Measurements from ENCODE around the gene TARBP1. TPM values are rescaled to one million over a fixed set of nuclear protein-coding genes. Genes with fewer than 3 reads are reported as not detected.

Gene TARBP1
- polyA plus RNA-seq, 2 of the 4 experiments (the other 2 are of a cell fraction), result 22.4 to 41.1 TPM

- DNase-seq (ENCODE audit: low read depth in 1 of 2, low spot score in 1 of 2) (no peak), ATAC-seq (no peak), FAIRE-seq (no peak)
- TF ChIP-seq BCL3 (IDR thresholded peaks at IDR 0.05) (no peak), PHF8 (IDR thresholded peaks at IDR 0.05; ENCODE audit: borderline replicate concordance, low read depth) (no peak), ELK1 (IDR thresholded peaks at IDR 0.05; ENCODE audit: low read depth, low read length) (no peak), SREBF2 (IDR thresholded peaks at IDR 0.05) (no peak), NR3C1 (IDR thresholded peaks at IDR 0.05) (no peak), GATA3 (IDR thresholded peaks at IDR 0.05; ENCODE audit: borderline replicate concordance) (no peak), KDM5A (IDR thresholded peaks at IDR 0.05) (no peak), PBX3 (IDR thresholded peaks at IDR 0.05) (no peak), KDM1A (IDR thresholded peaks at IDR 0.05; ENCODE audit: low read depth) (no peak), FOSB (CRISPR knock-in tag; IDR thresholded peaks at IDR 0.05) (no peak), TP53 (CRISPR knock-in tag; IDR thresholded peaks at IDR 0.05) (no peak), EHF (CRISPR knock-in tag; IDR thresholded peaks at IDR 0.05) (no peak), CBX8 (IDR thresholded peaks at IDR 0.05) (no peak)
- WGBS (ENCODE audit: missing lambda C conversion rate), result 94% methylated on average over 1 of the region's 1 CpG
- no peaks in the 10 kb centered on the region for H3K9me3 ChIP-seq
- H3K4me3 ChIP-seq, result no peak overlapping the region
- H3K27ac ChIP-seq, result peak overlapping the region in 1 of 2 experiments; percentile 94; a peak in 2 of 6 replicates
- no peak overlapping the region for H3K4me2 ChIP-seq
- CTCF ChIA-PET, result interaction anchor here (0.7 to 4.4 kb wide), 10 partner anchors 8 to 596 kb away, joined by 4 to 76 read pairs (median 5); no protein-coding TSS in a partner anchor
- peaks cover 63% of the 10 kb centered on the region for H3K4me1 ChIP-seq
- POLR2A ChIA-PET, result interaction anchor here (0.7 kb wide), 1 partner anchor 596 kb away, joined by 9 read pairs; no protein-coding TSS in a partner anchor
These were observed 18.6 kb upstream of the TARBP1 start for GRCh38 chr1:234497589-234497988.

DNA sequence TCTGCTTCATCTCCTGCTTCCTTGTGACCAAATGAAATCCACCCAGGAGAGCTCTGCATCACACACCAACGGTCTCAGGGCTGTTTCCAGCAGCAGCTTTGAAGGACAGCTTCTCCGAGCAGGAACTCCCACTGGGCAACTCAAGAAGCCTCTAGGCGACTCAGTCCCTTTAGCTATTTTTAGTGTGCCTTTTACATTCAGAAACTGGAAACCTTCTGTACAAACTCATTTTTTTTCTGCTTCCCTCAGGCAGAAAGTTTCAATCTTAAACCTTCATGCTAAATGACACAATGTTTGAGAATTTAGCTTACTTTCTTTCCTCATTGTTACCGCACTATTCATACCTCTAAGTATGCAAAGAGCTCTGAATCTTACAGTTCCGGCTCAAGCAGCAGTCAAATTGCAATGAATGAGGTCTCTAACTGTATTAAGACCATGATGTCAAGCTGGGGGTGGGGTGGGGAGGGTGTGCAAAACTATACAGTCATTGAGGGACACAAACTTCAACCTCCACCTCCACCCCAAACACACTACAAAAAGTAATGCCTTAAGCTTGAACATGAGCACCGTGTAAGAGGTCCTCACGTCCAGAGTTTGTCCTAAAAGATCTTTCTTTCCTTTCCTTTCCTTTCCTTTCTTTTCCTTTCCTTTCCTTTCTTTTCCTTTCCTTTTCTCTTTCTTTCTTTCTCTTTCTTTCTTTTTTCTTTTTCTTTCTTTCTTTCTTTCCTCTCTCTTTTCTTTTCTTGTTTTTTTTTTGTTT, 16.4 kb upstream of the TARBP1 start:
- Histone ChIP-seq H3K9me3 (no peaks in the 10 kb centered on the region), H3K4me3 (no peak overlapping the region), H3K27ac (peak overlapping the region; percentile 71 to 83), H3K4me1 (peaks cover 43% of the 10 kb centered on the region), H3K4me2 (peak overlapping the region; percentile 72)
- POLR2A ChIA-PET, result interaction anchor here (0.6 to 1.5 kb wide), 14 partner anchors 8 to 921 kb away, joined by 3 to 12 read pairs (median 4); partner anchors contain the start of genes IRF2BP2 and TARBP1
- 14% methylated on average over 7 of the region's 7 CpGs for WGBS (ENCODE audit: missing lambda C conversion rate)
- CTCF ChIA-PET, result interaction anchor here (0.5 to 4.4 kb wide), 14 partner anchors 10 to 921 kb away, joined by 3 to 31 read pairs (median 4); no protein-coding TSS in a partner anchor
- DNase-seq (ENCODE audit: low read depth in 1 of 2, low spot score in 1 of 2) (peak in 1 of 2 experiments; percentile 83), ATAC-seq (peak; percentile 77 to 81), FAIRE-seq (no peak)
- no peak for TF ChIP-seq ELK1 (IDR thresholded peaks at IDR 0.05; ENCODE audit: low read depth, low read length)
- no peak; a peak in 1 of 4 replicates for TF ChIP-seq CEBPB (IDR thresholded peaks at IDR 0.05)
- TF ChIP-seq EP300 (IDR thresholded peaks at IDR 0.05), result peak in 1 of 2 experiments; percentile 56; a peak in 1 of 5 replicates
- TF ChIP-seq MYC (IDR thresholded peaks at IDR 0.05; ENCODE audit: borderline replicate concordance, low read length), result no peak
- TF ChIP-seq JUNB (IDR thresholded peaks at IDR 0.05), result peak; percentile 69
- TF ChIP-seq HOXB5 (CRISPR knock-in tag; IDR thresholded peaks at IDR 0.05), result no peak
- no peak for TF ChIP-seq ZSCAN20 (CRISPR knock-in tag; IDR thresholded peaks at IDR 0.05)
- no peak for TF ChIP-seq FOXS1 (CRISPR knock-in tag; IDR thresholded peaks at IDR 0.05)
- no peak for TF ChIP-seq RNF2 (IDR thresholded peaks at IDR 0.05; ENCODE audit: borderline replicate concordance, low read depth)
- TF ChIP-seq, protein P1, sequence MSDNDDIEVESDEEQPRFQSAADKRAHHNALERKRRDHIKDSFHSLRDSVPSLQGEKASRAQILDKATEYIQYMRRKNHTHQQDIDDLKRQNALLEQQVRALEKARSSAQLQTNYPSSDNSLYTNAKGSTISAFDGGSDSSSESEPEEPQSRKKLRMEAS (IDR thresholded peaks at IDR 0.05), result peak; percentile 43; the same call in 1 of the 2 replicates
- TF ChIP-seq ZFP36 (IDR thresholded peaks at IDR 0.05; ENCODE audit: borderline replicate concordance, partially characterized antibody), result no peak
- TF ChIP-seq EHF (CRISPR knock-in tag; IDR thresholded peaks at IDR 0.05), result no peak
- TF ChIP-seq BCL3 (IDR thresholded peaks at IDR 0.05), result no peak
- TF ChIP-seq E2F6 (IDR thresholded peaks at IDR 0.05; ENCODE audit: borderline replicate concordance, low read depth), result no peak
- no peak for TF ChIP-seq FOSL2 (IDR thresholded peaks at IDR 0.05)
- TF ChIP-seq FOSL2 (CRISPR knock-in tag; IDR thresholded peaks at IDR 0.05), result peak; percentile 87
- no peak for TF ChIP-seq PBX3 (IDR thresholded peaks at IDR 0.05)
- no peak for TF ChIP-seq NPAS2 (CRISPR knock-in tag; IDR thresholded peaks at IDR 0.05; ENCODE audit: borderline replicate concordance)
